Prostate gland (tissue), 2 donors: ENCODE results near the gene MYH9. TPM values are rescaled to one million over a fixed set of nuclear protein-coding genes. Genes with fewer than 3 reads are reported as not detected.
A peak's percentile ranks its signal among the peaks of the same experiment; 100 is the strongest.
"Not testable (repeated sequence)": the region's sequence is repeated elsewhere in the genome, so short reads cannot be mapped to it uniquely, and the experiment has no call there.

Source experiments
- DNase-seq: peaks from one replicate; pipeline ENCODE4 v3.0.0-alpha.2; 2019; ENCODE audit warnings: low spot score
- H3K27ac ChIP-seq, 2 donors: fragments of 200-600 bp; sonication (generic); 2 replicates each; pipeline ENCODE4 v1.5.1; 2017 to 2019
- H3K27me3 ChIP-seq: fragments of 200-600 bp; sonication (generic); replicated peaks from 2 replicates; pipeline ENCODE4 v1.5.1; 2019; ENCODE audit not compliant: insufficient read depth
- H3K36me3 ChIP-seq, 2 donors: fragments of 200-600 bp; sonication (generic); 1 replicate in 1 of 2; 2 replicates in 1 of 2; pipeline versions ENCODE4 v1.5.1 to v1.8.1; 2017 to 2019
- H3K4me1 ChIP-seq: fragments of 200-600 bp; sonication (generic); replicated peaks from 2 replicates; pipeline ENCODE4 v1.5.1; 2019
- H3K4me3 ChIP-seq, 2 donors: fragments of 200-600 bp; sonication (generic); 2 replicates each; pipeline ENCODE4 v1.5.1; 2017 to 2019
- H3K9me3 ChIP-seq: fragments of 200-600 bp; sonication (generic); 2 replicates; pipeline ENCODE4 v1.5.1; 2017
- CTCF ChIP-seq, 4 experiments: fragments of 200-600 bp in 2 of 4; fragments of 450-650 bp in 2 of 4; sonication (generic) in 2 of 4; IDR thresholded peaks; 1 replicate in 3 of 4; 2 replicates in 1 of 4; pipeline ENCODE4 v1.5.1; 2016 to 2019; ENCODE audit warnings: antibody characterized with exemption in 4 of 4, mild to moderate bottlenecking in 2 of 4, moderate library complexity in 2 of 4
- POLR2A ChIP-seq: fragments of 450-650 bp; IDR thresholded peaks from one replicate; pipeline ENCODE4 v1.6.1; 2016; ENCODE audit warnings: antibody characterized with exemption, mild to moderate bottlenecking
- POLR2AphosphoS5 ChIP-seq: sonication (generic); formaldehyde crosslinking; IDR thresholded peaks from one replicate; pipeline ENCODE4 v1.6.1; 2017; ENCODE audit warnings: antibody characterized with exemption
- WGBS: methylation state at CpG from one replicate; pipeline ENCODE4 v1.1.5; 2018; 5-methylcytosine and 5-hydroxymethylcytosine counted together
- intact Hi-C: fragments of 100-400 bp; cut with DNase I; formaldehyde crosslinking; loops from one replicate; pipeline ENCODE4 v1.14.2; 2022
- total RNA-seq, 2 donors: library from RNA; depleted of rRNA; stranded (reverse); fragments of >200 nt; gene quantifications; one replicate each; pipeline ENCODE4 v1.1.0, GENCODE V29; 2016

Gene MYH9
- total RNA-seq, 2 donors from 2014 or later, result 295 to 329 TPM

- Histone ChIP-seq H3K36me3 (no peaks in the 10 kb centered on the region), H3K4me3 (no peak overlapping the region), H3K4me1 (no peaks in the 10 kb centered on the region), H3K27ac (no peak overlapping the region), H3K27me3 (no peaks in the 10 kb centered on the region), H3K9me3 (no peaks in the 10 kb centered on the region)
- DNase-seq, result no peak
- TF ChIP-seq POLR2A, result no peak
- TF ChIP-seq CTCF (IDR thresholded peaks at IDR 0.05), result no peak
- TF ChIP-seq POLR2AphosphoS5, result no peak
- intact Hi-C loops, result no loop called here
- 87% methylated on average over 13 of the region's 13 CpGs for WGBS
These were observed 9.6 kb upstream of the MYH9 start for GRCh38 chr22:36397131-36398093.

- Histone ChIP-seq H3K9me3 (no peaks in the 10 kb centered on the region), H3K4me1 (no peaks in the 10 kb centered on the region), H3K4me3 (no peak overlapping the region), H3K27ac (peak overlapping the region; percentile 78), H3K27me3 (no peaks in the 10 kb centered on the region), H3K36me3 (no peaks in the 10 kb centered on the region)
- WGBS, result 48% methylated on average over 2 of the region's 2 CpGs
- intact Hi-C loops, result no loop called here
- no peak for TF ChIP-seq POLR2AphosphoS5
- no peak for TF ChIP-seq POLR2A
- TF ChIP-seq CTCF (IDR thresholded peaks at IDR 0.05), result no peak
- DNase-seq, result no peak
These were observed 8.1 kb upstream of the MYH9 start for GRCh38 chr22:36395915-36396314.

DNA sequence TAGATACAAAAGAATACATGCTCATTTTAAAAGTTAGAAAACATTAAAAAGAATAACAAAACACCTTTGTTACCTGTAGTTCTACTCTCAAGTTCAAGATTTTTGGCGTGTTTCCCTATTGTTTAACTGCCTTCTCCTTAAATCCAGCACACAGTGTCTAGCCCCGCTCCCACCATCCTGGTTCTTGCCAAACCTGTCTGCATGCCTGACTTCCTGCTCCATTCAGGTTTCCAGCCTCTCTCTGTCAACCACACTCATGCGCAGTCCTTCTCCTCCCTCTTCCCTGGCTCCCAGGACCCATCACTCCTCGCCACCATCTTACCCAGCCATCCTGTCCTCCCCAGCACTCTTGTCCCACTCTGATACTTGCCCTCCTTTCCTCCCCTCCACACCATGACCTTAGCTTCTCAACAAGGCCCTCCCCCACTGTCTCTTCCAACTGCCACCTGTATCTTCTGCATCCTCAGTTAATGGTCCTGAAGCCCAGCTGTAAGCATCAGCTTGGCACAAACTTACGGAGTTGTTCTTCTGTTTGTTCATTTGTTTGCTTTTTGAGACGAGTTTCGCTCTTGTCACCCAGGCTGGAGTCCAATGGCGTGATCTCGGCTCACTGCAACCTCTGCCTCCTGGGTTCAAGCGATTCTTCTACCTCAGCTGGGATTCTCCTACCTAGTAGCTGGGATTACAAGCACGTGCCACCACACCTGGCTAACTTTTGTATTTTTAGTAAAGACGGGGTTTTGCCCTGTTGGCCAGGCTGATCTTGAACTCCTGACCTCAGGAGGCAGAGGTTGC lies 7.5 kb upstream of the MYH9 start:
- 47% methylated on average over 12 of the region's 12 CpGs for WGBS
- H3K4me1 ChIP-seq, result no peaks in the 10 kb centered on the region
- no peaks in the 10 kb centered on the region for H3K9me3 ChIP-seq
- TF ChIP-seq POLR2AphosphoS5 (peak; percentile 84), CTCF (IDR thresholded peaks at IDR 0.05) (no peak), POLR2A (no peak)
- H3K4me3 ChIP-seq, result no peak overlapping the region
- no peaks in the 10 kb centered on the region for H3K36me3 ChIP-seq
- intact Hi-C loops, result no loop called here
- H3K27ac ChIP-seq, result peak overlapping the region; percentile 78
- peak; percentile 89 for DNase-seq
- H3K27me3 ChIP-seq, result no peaks in the 10 kb centered on the region

DNA sequence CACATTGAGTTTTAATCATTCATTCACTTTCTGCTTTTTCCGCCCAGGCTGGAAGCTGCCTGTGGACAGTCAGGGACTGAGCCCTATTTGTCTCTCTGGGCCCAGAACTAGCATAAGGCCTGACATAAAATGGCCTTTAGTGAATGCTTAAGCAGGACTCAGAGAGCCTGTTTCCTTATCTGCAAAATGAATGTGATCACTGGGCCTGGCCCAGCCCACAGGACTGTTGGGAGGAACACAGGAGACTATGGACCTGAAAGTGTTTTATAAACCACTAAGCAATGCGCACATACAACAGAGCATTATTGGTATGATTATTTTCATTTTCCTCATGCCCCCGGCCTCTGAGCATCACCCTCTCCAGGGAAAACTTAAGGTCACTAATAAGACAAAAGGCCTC lies 3.9 kb upstream of the MYH9 start:
- H3K27me3 ChIP-seq, result no peaks in the 10 kb centered on the region
- H3K27ac ChIP-seq, result no peak overlapping the region
- WGBS, result 97% methylated on average over 3 of the region's 3 CpGs
- TF ChIP-seq POLR2A (no peak), POLR2AphosphoS5 (no peak), CTCF (IDR thresholded peaks at IDR 0.05) (no peak)
- H3K36me3 ChIP-seq, result no peaks in the 10 kb centered on the region
- no peak overlapping the region for H3K4me3 ChIP-seq
- H3K9me3 ChIP-seq, result no peaks in the 10 kb centered on the region
- DNase-seq, result no peak
- H3K4me1 ChIP-seq, result peaks cover 3% of the 10 kb centered on the region
- intact Hi-C loops, result no loop called here

- H3K27me3 ChIP-seq, DNase-seq, H3K36me3 ChIP-seq, H3K4me1 ChIP-seq, H3K9me3 ChIP-seq, H3K4me3 ChIP-seq: not testable (repeated sequence)
- peak overlapping the region; percentile 99 to 100 for H3K27ac ChIP-seq
- intact Hi-C loops, result loop anchor here (2.0 to 5.0 kb wide), 2 partner anchors 66 to 78 kb away; no protein-coding TSS in a partner anchor
- 87% methylated on average over 14 of the region's 14 CpGs for whole genome bisulfite sequencing
These were observed 1.4 kb upstream of the MYH9 start for GRCh38 chr22:36389122-36389521.
